Measurements from ENCODE around the gene PDE9A.

PDE9A gene

GRCh38 chr21:42756580-42757250, 103.3 kb downstream of the PDE9A start:
- no peak for DNase-seq (ENCODE audit: low read depth in 3 of 3)

- no peak for DNase-seq (ENCODE audit: low read depth in 3 of 3)
Measured at GRCh38 chr21:42757422-42757821, 104.0 kb downstream of the PDE9A start.

- DNase-seq (ENCODE audit: low read depth in 3 of 3) = no peak
Measured at GRCh38 chr21:42757826-42758655, 104.6 kb downstream of the PDE9A start.

GRCh38 chr21:42758721-42759593, 105.5 kb downstream of the PDE9A start:
- no peak for DNase-seq (ENCODE audit: low read depth in 3 of 3)

- no peak for DNase-seq (ENCODE audit: low read depth in 3 of 3)
Measured at GRCh38 chr21:42759594-42759927, 106.1 kb downstream of the PDE9A start.

- DNase-seq (ENCODE audit: low read depth in 3 of 3) = no peak
Measured at GRCh38 chr21:42760361-42760950, 107.0 kb downstream of the PDE9A start.

- no peak for DNase-seq (ENCODE audit: low read depth in 3 of 3)
Measured at GRCh38 chr21:42760951-42761751, 107.7 kb downstream of the PDE9A start.

GRCh38 chr21:42761776-42762335, 108.4 kb downstream of the PDE9A start:
- no peak for DNase-seq (ENCODE audit: low read depth in 3 of 3)

- no peak for DNase-seq (ENCODE audit: low read depth in 3 of 3)
Measured at GRCh38 chr21:42763581-42764442, 110.4 kb downstream of the PDE9A start.

GRCh38 chr21:42764443-42764760, 111.0 kb downstream of the PDE9A start:
- no peak for DNase-seq (ENCODE audit: low read depth in 3 of 3)

- DNase-seq (ENCODE audit: low read depth in 3 of 3) = no peak
Measured at GRCh38 chr21:42764883-42765282, 111.5 kb downstream of the PDE9A start.

GRCh38 chr21:42765656-42766055, 112.2 kb downstream of the PDE9A start:
- DNase-seq (ENCODE audit: low read depth in 3 of 3) = no peak

- no peak for DNase-seq (ENCODE audit: low read depth in 3 of 3)
Measured at GRCh38 chr21:42766739-42767560, 113.5 kb downstream of the PDE9A start.

GRCh38 chr21:42767561-42767835, 114.1 kb downstream of the PDE9A start:
- DNase-seq (ENCODE audit: low read depth in 3 of 3) = no peak

GRCh38 chr21:42768324-42769121, 115.1 kb downstream of the PDE9A start:
- DNase-seq (ENCODE audit: low read depth in 3 of 3) = no peak

GRCh38 chr21:42769183-42769819, 115.9 kb downstream of the PDE9A start:
- no peak for DNase-seq (ENCODE audit: low read depth in 3 of 3)

- no peak for DNase-seq (ENCODE audit: low read depth in 3 of 3)
Measured at GRCh38 chr21:42769820-42770716, 116.6 kb downstream of the PDE9A start.

Data from stimulated activated CD4-positive, alpha-beta T cell treated with anti-CD3 and anti-CD28 coated beads, TNF-alpha, amount 100 ng/mL, for 48 hours (primary cell).